GM12801 (cell line): ENCODE results near the gene C3orf18.

ENCODE experiments used
- TF ChIP-seq, protein P1 (sequence below): IDR thresholded peaks from one replicate; pipeline ENCODE4 v1.5.1; 2011; ENCODE audit warnings: control low read depth; ENCODE audit not compliant: insufficient read length; ENCODE audit errors: extremely low read depth

C3orf18 gene

DNA sequence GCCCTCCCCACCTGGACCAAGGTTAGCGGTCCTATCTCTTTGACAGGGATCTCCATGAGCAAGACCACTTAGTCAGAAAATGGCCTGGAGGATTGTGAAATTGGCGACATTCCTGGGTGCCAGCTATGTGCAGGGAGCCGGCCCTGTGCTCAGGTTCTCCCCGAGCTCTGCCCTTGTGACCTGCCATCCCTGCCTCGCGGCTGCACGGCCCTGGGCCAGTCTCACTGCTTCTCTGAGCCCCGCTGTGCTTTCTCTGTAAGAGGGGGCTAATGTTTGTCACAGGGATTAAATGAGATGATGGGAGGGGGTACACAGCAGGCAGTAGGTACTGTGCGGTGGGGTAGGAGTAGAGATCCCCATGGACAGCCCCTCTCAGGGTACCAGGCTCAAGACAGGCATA lies 14.9 kb downstream of the C3orf18 start:
- TF ChIP-seq, protein P1, sequence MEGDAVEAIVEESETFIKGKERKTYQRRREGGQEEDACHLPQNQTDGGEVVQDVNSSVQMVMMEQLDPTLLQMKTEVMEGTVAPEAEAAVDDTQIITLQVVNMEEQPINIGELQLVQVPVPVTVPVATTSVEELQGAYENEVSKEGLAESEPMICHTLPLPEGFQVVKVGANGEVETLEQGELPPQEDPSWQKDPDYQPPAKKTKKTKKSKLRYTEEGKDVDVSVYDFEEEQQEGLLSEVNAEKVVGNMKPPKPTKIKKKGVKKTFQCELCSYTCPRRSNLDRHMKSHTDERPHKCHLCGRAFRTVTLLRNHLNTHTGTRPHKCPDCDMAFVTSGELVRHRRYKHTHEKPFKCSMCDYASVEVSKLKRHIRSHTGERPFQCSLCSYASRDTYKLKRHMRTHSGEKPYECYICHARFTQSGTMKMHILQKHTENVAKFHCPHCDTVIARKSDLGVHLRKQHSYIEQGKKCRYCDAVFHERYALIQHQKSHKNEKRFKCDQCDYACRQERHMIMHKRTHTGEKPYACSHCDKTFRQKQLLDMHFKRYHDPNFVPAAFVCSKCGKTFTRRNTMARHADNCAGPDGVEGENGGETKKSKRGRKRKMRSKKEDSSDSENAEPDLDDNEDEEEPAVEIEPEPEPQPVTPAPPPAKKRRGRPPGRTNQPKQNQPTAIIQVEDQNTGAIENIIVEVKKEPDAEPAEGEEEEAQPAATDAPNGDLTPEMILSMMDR: no peak

DNA sequence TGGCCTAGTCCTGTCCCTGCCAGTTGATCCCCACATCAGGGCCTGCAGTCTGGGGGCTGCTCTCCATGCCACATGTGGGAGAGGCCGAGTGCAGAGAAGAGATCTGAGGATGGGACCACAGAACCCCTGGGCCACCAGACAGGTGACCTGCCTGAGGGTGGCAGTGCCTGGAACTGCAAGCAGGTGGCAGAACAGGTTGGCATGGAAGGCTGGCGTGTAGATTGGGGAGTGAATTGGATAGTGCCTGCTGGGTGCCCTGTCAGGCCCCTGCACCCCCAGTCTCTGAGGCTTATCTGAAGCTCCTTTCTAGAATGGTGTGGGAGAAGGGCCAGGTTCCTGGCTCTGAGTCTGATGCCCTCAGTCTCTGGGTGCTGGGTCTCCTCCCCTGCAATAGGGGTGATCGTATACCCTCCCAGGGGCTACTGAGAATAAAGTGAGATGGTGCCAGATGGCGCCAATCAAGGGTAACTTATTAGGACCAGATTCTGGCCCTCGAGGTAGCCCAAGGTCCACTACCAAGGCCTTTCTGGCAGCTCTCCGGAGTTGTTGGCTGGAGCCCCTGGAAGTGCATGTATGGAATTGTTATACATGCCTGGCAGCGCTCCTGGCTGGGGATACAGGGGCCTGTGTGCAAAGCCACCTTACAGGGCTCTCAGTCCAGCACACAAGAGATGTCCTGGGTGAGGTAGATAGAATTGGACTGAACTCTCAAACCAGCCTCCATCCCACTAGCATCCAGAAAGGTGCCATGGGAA lies 15.7 kb downstream of the C3orf18 start:
- TF ChIP-seq, protein P1: no peak

DNA sequence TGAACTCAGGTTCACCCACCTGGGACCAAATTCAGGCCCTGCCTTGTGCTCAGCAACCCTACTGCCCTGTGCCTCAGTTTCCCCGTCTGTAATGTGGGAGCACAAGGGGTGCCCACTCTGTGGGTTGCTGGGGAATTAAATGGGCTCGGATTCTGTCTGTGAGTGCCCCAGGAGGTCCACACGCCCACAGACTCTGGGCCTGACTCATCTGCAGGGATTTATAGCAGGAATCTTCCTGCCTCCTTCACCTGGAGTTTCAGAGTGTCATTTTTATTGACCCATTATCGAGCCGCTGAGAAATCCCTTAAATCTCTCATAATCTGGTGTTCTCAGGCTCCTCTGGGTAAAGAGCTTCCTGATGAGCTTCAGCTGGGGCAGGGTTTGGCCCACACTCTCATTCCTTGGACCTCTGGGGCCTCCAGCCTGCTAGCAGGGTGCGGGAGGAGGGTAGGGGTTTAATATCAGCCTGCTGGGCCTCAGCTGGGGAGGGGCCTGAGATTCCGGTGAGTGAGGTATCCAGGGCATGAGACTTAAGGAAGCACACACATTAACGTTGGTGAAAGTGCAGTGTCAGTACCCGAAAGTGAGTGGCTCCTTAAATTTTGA lies 16.4 kb downstream of the C3orf18 start:
- TF ChIP-seq, protein P1: no peak

DNA sequence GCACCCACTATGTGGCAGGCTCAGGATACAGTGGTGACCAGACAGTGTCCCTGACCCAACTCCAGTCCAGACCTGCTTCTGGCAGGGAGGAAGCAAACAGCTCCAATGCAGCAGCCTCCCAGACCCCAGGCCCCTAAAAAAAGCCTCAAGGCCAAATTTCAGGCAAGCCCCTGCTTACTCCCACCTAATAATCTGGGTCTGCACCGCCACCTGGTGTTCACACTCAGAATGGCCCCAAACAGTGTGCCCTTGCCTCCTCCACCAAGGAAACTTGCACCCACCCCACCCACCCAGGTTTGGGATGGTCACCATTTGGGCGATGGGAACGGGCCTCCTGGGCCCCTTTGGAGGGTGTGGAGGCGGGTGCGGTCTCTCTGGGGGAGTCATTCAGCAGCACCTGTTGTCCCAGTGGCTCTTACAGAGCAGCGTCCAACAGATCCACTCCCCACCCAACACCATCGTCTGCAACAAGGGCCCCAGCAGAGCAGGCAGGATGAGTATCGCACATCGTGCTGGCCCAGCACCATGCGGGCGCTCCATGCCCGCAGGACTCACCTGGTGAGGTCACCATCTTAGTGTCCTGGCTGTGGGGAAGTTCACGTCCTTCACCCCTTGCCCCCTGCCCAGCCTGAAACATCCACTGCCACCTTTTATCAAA lies 17.3 kb downstream of the C3orf18 start:
- TF ChIP-seq, protein P1: peak; percentile 17

DNA sequence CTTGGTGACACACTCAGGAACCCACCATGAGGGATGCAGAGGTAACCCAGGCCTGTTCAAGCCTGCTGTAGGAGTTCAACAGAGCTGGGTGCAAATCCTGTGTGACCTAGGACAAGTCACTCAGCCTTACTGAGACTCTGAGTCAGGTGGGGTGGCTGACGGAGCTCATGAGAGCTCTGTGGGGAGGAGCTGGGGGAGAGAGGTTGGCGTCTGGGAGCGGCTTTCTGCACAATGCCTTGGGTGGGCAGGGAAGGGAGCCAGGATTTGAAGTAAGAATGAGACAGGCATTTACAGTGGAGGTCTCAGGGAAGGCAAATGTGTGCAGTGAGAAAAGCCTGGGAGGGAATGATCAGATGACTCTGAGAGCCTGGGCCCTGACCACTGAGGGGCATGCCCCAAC lies 18.3 kb downstream of the C3orf18 start:
- TF ChIP-seq, protein P1: no peak

DNA sequence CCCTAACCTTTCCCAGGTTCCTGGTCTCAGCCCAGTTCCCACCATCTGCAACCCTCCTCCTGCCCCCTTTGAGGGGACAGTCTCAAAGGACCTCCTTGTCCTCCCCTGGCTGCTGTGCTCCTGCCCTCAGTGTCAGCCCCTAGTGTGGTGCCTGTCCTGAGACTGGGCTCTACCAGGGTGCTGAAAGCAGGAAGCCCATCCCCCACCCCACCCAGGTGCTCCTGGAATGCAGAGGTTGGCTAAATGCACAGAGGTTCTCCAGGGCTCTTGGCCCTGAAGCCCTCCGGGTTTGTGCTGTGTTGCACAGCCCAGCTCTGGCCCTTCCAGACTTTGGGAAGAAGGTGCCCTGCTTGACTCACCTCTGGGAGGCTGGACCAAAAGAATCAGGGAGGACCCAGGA lies 21.8 kb downstream of the C3orf18 start:
- TF ChIP-seq, protein P1: no peak

DNA sequence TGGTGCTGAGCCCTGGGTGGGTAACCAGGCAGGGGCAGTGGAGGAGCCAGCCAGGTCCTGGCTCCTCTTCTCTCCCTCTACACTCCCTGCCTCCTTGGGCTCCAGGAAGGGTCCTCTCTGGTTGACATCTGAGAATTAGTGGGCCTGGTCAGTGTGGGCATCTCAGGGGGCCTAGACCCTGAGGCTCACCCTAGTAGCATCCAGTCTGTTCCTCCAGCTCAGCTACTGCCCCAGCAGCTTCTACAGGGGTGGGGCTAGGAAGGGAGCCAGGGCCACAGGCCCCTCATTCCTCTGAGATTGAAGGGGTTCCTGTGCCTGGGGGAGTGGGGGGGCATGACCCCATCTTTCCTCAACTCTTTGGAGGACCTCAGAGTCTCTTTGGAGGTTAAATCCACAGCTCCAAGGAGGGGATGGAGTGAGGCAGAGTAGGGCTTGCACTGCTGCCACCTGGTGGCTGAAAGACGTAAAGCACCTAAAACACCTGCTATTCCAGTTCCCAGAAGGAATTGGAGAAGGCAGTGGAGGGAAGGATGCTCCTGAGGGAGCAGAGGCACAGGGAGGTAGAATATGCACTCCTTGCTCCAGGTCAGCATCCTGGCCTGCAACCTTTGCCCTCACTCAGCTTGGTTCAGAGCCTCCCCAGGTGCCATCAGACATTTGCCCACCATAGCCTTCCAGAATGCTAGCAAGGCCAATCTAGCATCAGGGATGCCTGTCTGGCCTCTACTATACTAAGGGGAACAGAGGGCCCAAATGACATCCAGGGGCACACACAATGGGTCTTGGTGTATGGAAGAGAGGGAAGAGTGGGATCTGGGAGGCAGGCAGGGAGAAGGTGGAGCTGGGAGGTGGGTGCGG lies 25.1 kb downstream of the C3orf18 start:
- TF ChIP-seq, protein P1: peak; percentile 77
